Hypothalamus (tissue), 51 donors: ENCODE data around the gene EHMT1.

Source experiments
- DNase-seq, 51 donors: peaks; one replicate each; lab custom pipeline; 2025; lab: John Stamatoyannopoulos, UW

EHMT1 gene

DNA sequence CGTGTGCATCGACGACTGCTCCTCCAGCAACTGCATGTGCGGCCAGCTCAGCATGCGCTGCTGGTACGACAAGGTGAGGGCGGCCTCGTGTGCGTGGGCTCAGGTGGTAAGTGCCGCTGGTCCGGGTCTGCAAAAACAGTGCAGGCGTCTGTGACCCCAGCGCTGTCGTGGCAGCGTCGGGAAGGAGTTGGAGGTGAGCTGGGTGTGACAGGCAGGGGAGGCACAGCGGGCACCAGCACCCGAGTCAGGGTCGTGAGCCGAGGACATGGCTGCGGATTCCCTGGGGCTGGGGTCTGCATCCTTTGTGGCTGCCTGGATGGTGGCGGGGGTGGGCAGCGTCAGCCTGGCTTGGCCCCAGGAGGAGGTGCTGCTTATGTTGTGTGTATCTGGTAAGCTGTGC, 195.6 kb downstream of the EHMT1 start:
- DNase-seq = no peak

- DNase-seq = no peak
These were observed 196.0 kb downstream of the EHMT1 start for GRCh38 chr9:137814841-137815240.

- no peak for DNase-seq
These were observed 196.8 kb downstream of the EHMT1 start for GRCh38 chr9:137815256-137816255.

- no peak for DNase-seq
These were observed 197.9 kb downstream of the EHMT1 start for GRCh38 chr9:137816531-137817235.

- no peak for DNase-seq
These were observed 198.7 kb downstream of the EHMT1 start for GRCh38 chr9:137817236-137818200.

GRCh38 chr9:137818286-137818685, 199.5 kb downstream of the EHMT1 start:
- DNase-seq = no peak

DNA sequence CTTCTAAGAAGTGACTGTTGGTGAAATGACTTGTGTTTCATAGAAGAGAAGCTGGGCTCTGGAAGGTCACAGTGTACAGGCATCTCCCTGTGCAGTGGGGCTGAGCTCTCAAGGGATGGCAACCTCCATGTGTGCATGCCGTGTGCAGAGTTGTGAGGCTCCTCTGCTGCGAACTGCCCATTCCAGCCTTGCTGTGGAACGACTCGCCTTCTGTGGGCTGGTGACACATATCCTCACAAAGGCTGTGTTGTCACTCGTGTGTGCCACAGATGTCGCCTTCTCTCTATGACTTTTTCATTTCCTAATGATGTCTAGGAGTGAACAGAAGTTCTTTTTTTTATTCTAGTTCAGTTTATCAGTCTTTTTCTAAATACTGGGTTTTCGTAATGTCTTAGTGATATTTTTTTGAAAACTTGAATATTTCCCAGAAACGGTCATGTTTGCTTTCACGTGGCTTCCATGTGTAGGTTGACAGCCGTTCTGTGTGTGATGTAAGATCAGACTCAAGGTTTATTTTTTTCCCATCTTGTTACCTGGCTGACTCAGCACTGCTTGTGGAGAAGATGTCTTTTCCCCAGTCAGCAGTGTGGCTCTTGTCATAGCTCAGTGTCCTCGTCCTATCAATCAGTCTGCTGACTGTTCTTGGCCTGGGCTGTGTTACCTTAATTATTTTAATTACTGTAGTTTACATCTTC, 201.5 kb downstream of the EHMT1 start:
- DNase-seq = peak in 4 of 51 donors; percentile 5 to 36 (median 10)

- DNase-seq = no peak
These were observed 205.4 kb downstream of the EHMT1 start for GRCh38 chr9:137823986-137824771.

DNA sequence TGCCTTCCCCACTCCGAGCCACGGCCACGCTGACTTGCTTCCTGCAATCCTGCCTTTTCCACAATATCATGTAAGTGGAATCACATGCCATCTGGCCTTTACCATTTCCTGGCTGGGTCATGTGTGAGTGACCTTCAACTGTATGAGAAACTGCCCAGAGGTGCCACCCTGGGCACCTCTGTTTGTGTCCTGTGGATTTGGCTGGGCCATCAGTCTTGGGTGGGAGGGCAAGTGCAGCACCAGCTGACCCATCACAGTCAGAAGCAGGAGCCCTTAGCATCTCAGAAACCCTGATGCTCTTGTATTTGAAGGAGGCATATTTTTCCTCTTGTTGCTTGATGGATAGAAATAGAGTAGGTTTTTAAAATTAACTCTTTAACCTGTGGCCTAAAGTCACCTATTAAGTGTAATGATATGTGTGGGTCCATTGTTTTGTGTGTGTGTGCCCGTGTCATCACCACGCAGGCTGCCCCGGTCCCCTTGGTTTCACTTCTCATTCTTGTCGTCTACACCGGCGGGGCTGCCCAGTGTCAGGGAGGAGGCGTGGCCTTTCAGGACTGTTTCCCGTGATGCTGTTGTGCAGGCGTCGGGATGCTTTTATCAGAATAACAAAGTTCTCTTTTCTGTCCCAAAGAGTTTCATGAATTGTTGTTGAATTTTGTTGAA, 206.7 kb downstream of the EHMT1 start:
- no peak for DNase-seq

- DNase-seq = no peak
These were observed 209.2 kb downstream of the EHMT1 start for GRCh38 chr9:137827908-137828526.

DNA sequence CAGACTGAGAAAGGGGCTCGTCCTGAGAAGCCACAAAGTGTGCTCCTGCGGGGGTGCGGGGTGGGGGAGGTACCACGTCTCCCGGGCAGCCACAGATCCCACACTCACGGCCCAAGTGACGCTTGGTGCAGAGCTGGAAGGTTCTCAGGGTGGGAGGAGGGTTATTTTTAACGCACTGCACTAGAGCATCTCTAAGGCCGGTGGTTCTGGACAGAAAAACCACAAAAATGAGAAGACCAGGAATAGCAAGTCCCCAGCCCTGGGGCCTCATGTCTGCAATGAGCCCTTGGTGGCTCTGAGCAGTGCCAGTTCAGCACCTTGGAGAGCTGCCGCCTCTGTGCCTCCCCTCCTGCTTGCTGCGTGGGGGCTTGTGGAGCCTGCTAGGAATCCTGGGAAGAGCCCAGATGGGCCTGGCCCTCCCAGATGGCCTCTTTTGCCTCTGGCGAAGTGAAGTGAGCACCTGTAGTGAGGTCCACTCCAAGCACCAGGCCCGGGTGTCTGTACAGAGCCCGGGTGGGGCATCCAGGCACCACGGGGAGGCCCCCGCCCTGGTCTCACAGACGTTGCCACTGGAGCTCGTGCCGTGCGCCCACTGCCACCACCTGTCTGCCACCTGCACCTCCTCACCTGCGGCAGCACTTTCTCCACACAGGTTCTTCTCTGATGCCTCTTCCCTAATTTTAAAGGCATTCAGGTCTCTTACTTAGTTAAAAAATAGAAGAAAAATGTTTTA, 209.9 kb downstream of the EHMT1 start:
- DNase-seq = no peak

GRCh38 chr9:137829260-137829996, 210.6 kb downstream of the EHMT1 start:
- no peak for DNase-seq

DNA sequence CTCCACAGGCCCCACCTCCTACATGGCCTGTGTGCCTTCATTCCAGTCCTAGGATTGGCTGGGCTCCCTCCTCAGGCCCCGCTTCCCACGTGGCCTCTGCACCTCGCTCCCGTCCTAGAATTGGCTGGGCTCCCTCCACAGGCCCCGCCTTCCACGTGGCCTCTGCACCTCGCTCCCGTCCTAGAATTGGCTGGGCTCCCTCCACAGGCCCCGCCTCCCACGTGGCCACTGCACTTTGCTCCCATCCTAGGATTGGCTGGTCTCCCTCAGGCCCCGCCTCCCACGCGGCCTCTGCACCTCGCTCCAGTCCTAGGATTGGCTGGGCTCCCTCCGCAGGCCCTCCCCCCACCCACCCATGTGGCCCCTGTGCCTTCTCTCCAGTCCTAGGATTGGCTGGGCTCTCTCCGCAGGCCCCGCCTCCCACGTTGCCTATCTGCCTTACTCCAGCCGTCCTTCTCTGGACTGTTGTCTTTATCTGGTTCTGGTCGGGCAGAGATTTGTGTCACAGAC, 213.4 kb downstream of the EHMT1 start:
- DNase-seq = no peak

GRCh38 chr9:137832830-137833590, 214.2 kb downstream of the EHMT1 start:
- no peak for DNase-seq

DNA sequence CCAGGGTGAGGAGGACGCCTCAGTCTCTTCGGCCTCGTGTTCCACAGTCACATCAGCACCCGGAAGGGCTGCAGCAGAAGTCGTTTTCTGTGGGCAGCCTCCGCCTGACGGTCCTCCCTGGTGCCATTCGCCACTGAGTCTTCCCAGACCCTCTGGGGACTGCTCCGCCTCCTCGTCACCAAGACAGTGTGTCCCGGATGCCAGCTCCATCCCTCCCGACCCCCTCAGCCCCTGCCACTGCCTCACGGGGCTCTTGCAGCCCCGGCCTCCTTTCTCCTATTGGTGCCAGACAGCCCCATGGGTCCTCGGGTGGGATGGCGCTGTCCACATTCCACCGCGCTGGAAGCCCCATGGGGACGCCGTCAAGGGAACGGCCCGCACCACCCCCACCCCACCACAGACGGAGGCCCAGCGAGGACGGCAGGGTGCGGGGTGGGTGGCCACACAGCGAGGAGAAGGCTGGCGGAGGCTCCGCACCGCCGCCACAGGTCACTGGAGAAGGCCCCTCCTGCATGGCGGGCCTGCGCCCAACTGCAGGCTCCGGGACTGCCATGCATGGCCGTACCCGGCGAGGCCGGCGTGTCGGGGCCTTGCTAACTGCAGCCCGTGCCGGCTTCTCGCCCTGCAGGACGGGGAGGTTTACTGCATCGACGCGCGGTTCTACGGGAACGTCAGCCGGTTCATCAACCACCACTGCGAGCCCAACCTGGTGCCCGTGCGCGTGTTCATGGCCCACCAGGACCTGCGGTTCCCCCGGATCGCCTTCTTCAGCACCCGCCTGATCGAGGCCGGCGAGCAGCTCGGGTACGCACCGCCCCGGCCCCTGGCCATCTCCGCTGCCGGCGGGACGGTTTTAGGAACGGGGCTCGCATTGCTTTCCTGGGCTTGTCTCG, 215.2 kb downstream of the EHMT1 start:
- no peak for DNase-seq
